ENCODE results near the gene TMEM37. TPM values are rescaled to one million over a fixed set of nuclear protein-coding genes. Genes with fewer than 3 reads are reported as not detected.

Gene TMEM37
- polyA plus RNA-seq, 1 of the 3 experiments (the other 2 are of a cell fraction) = 0.25 TPM

DNA sequence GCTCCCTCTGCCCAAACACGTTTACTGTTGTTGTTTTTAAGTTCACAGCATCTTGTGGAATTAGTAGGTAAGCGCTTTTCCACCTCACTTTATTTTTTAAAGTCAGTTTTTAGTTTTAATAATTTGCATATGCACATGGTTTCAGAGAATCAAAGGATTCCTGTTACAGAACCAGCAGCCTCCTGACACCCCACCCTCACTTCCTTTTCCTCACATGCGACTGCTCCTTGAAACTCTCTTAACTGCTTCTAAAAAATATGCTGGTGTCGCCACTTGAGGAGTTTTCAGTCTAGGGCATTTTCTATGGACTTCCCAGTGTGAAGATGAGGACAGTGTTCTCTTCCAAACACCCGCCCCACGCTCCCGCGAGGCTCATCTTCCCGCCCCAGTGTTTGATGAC, 14.4 kb downstream of the TMEM37 start:
- no peaks in the 10 kb centered on the region; the same call in 1 of the 2 replicates for H3K27me3 ChIP-seq (ENCODE audit: insufficient read depth)

DNA sequence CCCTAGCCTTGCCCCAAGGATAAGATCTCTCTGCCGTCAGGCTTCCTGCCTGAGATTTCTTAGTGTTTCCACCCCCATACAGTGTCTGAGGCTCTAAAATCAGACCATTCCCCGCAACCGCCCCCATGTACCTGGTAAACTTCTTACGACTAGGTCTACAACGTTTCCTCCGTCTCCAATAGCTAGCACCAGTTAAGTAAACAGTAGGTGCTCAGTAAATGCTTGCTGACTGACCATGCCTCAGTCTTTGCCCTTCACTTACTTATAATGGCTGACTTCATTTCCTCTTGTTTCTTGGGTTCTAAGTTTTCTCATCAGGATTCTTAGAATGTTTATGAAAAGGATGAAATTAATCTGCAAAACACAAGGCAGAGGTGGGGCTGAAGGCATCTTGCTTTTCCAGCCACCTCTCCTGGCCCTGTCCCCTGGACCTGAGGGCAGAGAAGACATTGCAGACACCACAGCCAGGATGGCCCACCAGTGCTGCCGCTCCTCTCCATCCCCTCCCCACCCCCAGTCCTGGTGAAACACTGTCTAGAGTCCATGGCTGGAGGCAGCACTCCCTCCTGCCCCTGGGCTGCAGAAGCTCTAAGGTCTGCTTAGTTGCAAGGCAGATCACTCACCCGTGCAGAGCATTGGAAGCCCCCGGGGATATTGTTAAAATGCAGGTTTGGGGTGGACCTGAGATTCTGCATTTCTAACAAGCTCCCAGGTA, 16.9 kb downstream of the TMEM37 start:
- no peaks in the 10 kb centered on the region for H3K36me3 ChIP-seq (replicated peaks in 1 of 2; ENCODE audit: control insufficient read depth in 1 of 2, insufficient read depth in 2 of 2, low read length in 1 of 2)
- no peaks in the 10 kb centered on the region for H3K9me3 ChIP-seq
- no peak overlapping the region for H3K4me3 ChIP-seq (ENCODE audit: low read depth in 2 of 2, low read length in 1 of 2)
- H3K9ac ChIP-seq = no peak overlapping the region
- no peaks in the 10 kb centered on the region for H4K20me1 ChIP-seq (ENCODE audit: insufficient read depth)
- H2AFZ ChIP-seq (ENCODE audit: low read depth) = no peak overlapping the region
- H3K4me2 ChIP-seq = no peak overlapping the region
- no peak for TF ChIP-seq EZH2phosphoT487 (IDR thresholded peaks at IDR 0.05; ENCODE audit: borderline replicate concordance, low read depth)
- no peak for TF ChIP-seq RFX5 (IDR thresholded peaks at IDR 0.05; ENCODE audit: low read length)
- no peak for TF ChIP-seq SIN3A (IDR thresholded peaks at IDR 0.05; ENCODE audit: borderline replicate concordance, low read depth, low read length)
- TF ChIP-seq, protein P1, sequence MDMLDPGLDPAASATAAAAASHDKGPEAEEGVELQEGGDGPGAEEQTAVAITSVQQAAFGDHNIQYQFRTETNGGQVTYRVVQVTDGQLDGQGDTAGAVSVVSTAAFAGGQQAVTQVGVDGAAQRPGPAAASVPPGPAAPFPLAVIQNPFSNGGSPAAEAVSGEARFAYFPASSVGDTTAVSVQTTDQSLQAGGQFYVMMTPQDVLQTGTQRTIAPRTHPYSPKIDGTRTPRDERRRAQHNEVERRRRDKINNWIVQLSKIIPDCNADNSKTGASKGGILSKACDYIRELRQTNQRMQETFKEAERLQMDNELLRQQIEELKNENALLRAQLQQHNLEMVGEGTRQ (IDR thresholded peaks at IDR 0.05; ENCODE audit: borderline replicate concordance, low read depth, low read length) = no peak
- TF ChIP-seq ELF1 (IDR thresholded peaks at IDR 0.05) = no peak
- no peaks in the 10 kb centered on the region for H3F3A ChIP-seq (replicated peaks; ENCODE audit: insufficient read depth)
- ChIA-PET CTCF (interaction anchor here (0.9 to 5.5 kb wide), 2 partner anchors 17 to 28 kb away, joined by 3 to 42 read pairs; partner anchors contain the start of gene TMEM37), POLR2A (no interaction called here)
- 68% methylated on average over 9 of the region's 9 CpGs for WGBS (ENCODE audit: low lambda C conversion rate)
- H3K9me2 ChIP-seq = no peaks in the 10 kb centered on the region
- H3K4me1 ChIP-seq (ENCODE audit: control insufficient read depth in 1 of 2, insufficient read depth in 2 of 2, low read depth in 1 of 2, low read length in 1 of 2) = peaks cover 0 to 14% of the 10 kb centered on the region in 2 experiments; a peak in 3 of 4 replicates
- H3K79me2 ChIP-seq (ENCODE audit: insufficient read depth) = no peaks in the 10 kb centered on the region
- H3K27me3 ChIP-seq (ENCODE audit: insufficient read depth) = no peaks in the 10 kb centered on the region; the same call in 1 of the 2 replicates
- DNase-seq = no peak
- no peak overlapping the region for H3K27ac ChIP-seq (ENCODE audit: low read depth in 2 of 2, low read length in 1 of 2)

More for the DNA sequence above, 14.4 kb downstream of the TMEM37 start:
- WGBS (ENCODE audit: low lambda C conversion rate) = 75% methylated on average over 9 of the region's 9 CpGs
- peaks cover 0 to 14% of the 10 kb centered on the region in 2 experiments; a peak in 3 of 4 replicates for H3K4me1 ChIP-seq (ENCODE audit: control insufficient read depth in 1 of 2, insufficient read depth in 2 of 2, low read depth in 1 of 2, low read length in 1 of 2)
- H3K79me2 ChIP-seq (ENCODE audit: insufficient read depth) = no peaks in the 10 kb centered on the region
- H3K4me2 ChIP-seq = no peak overlapping the region
- no peak overlapping the region for H2AFZ ChIP-seq (ENCODE audit: low read depth)
- no peaks in the 10 kb centered on the region for H4K20me1 ChIP-seq (ENCODE audit: insufficient read depth)
- H3K9me2 ChIP-seq = no peaks in the 10 kb centered on the region
- H3K9me3 ChIP-seq = no peaks in the 10 kb centered on the region
- H3K9ac ChIP-seq = no peak overlapping the region
- H3K4me3 ChIP-seq (ENCODE audit: low read depth in 2 of 2, low read length in 1 of 2) = no peak overlapping the region
- H3K27ac ChIP-seq (ENCODE audit: low read depth in 2 of 2, low read length in 1 of 2) = no peak overlapping the region
- no peaks in the 10 kb centered on the region for H3K36me3 ChIP-seq (replicated peaks in 1 of 2; ENCODE audit: control insufficient read depth in 1 of 2, insufficient read depth in 2 of 2, low read length in 1 of 2)
- ChIA-PET POLR2A (interaction anchor here (0.6 kb wide), 1 partner anchor 226 kb away, joined by 4 read pairs; no protein-coding TSS in a partner anchor), CTCF (interaction anchor here (1.0 to 1.1 kb wide), 2 partner anchors 9 to 30 kb away, joined by 3 to 5 read pairs; no protein-coding TSS in a partner anchor)
- H3F3A ChIP-seq (replicated peaks; ENCODE audit: insufficient read depth) = no peaks in the 10 kb centered on the region
- TF ChIP-seq, protein P2, sequence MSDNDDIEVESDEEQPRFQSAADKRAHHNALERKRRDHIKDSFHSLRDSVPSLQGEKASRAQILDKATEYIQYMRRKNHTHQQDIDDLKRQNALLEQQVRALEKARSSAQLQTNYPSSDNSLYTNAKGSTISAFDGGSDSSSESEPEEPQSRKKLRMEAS (IDR thresholded peaks at IDR 0.05; ENCODE audit: low read depth) = no peak
- TF ChIP-seq YY1 (IDR thresholded peaks at IDR 0.05; ENCODE audit: low read depth) (no peak), JUND (IDR thresholded peaks at IDR 0.05) (no peak), RCOR1 (IDR thresholded peaks at IDR 0.05; ENCODE audit: low read length) (no peak), TCF12 (IDR thresholded peaks at IDR 0.05) (no peak), RFX5 (IDR thresholded peaks at IDR 0.05; ENCODE audit: low read length) (no peak), RAD21 (IDR thresholded peaks at IDR 0.05; ENCODE audit: low read length) (no peak), TAF1 (IDR thresholded peaks at IDR 0.05; ENCODE audit: borderline replicate concordance, low read depth, low read length) (no peak), ELF1 (IDR thresholded peaks at IDR 0.05) (no peak), FOSL2 (IDR thresholded peaks at IDR 0.05; ENCODE audit: borderline replicate concordance, low read depth) (no peak), NRF1 (IDR thresholded peaks at IDR 0.05; ENCODE audit: low read depth, low read length) (no peak), MXI1 (IDR thresholded peaks at IDR 0.05; ENCODE audit: low read depth, low read length) (no peak)
- TF ChIP-seq, protein P3, sequence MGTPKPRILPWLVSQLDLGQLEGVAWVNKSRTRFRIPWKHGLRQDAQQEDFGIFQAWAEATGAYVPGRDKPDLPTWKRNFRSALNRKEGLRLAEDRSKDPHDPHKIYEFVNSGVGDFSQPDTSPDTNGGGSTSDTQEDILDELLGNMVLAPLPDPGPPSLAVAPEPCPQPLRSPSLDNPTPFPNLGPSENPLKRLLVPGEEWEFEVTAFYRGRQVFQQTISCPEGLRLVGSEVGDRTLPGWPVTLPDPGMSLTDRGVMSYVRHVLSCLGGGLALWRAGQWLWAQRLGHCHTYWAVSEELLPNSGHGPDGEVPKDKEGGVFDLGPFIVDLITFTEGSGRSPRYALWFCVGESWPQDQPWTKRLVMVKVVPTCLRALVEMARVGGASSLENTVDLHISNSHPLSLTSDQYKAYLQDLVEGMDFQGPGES (IDR thresholded peaks at IDR 0.05; ENCODE audit: low read depth, low read length) = no peak
- TF ChIP-seq, protein P4, sequence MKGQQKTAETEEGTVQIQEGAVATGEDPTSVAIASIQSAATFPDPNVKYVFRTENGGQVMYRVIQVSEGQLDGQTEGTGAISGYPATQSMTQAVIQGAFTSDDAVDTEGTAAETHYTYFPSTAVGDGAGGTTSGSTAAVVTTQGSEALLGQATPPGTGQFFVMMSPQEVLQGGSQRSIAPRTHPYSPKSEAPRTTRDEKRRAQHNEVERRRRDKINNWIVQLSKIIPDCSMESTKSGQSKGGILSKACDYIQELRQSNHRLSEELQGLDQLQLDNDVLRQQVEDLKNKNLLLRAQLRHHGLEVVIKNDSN (IDR thresholded peaks at IDR 0.05; ENCODE audit: borderline replicate concordance, low read depth) = no peak
- no peak for DNase-seq

Data from SK-N-SH (cell line).